ENCODE results near the gene PPRC1. TPM values are rescaled to one million over a fixed set of nuclear protein-coding genes. Genes with fewer than 3 reads are reported as not detected.
A peak's percentile ranks its signal among the peaks of the same experiment; 100 is the strongest.

Gene PPRC1
- total RNA-seq, 2 donors from 2014 or later = 11.2 to 29.5 TPM

GRCh38 chr10:102117391-102118159, 15.3 kb upstream of the PPRC1 start:
- peak; percentile 85 for DNase-seq
- intact Hi-C loops (cut with DNase I) = loop anchor here in 1 of 2 donors (5.0 kb wide), 1 partner anchor 45 kb away; no protein-coding TSS in a partner anchor
- peak; percentile 5 to 29 for ATAC-seq

- ATAC-seq (no peak), DNase-seq (no peak)
- intact Hi-C loops (cut with DNase I) = loop anchor here in 1 of 2 donors (5.0 kb wide), 1 partner anchor 47 kb away; no protein-coding TSS in a partner anchor
These were observed 14.0 kb upstream of the PPRC1 start for GRCh38 chr10:102118867-102119266.

GRCh38 chr10:102119417-102120141, 13.3 kb upstream of the PPRC1 start:
- DNase-seq (peak; percentile 78), ATAC-seq (peak; percentile 8 to 17)
- intact Hi-C loops (cut with DNase I) = loop anchor here in 1 of 2 donors (5.0 kb wide), 1 partner anchor 47 kb away; no protein-coding TSS in a partner anchor

- ATAC-seq (peak; percentile 72 to 75), DNase-seq (peak; percentile 84)
- intact Hi-C loops (cut with DNase I) = no loop called here
These were observed 12.5 kb upstream of the PPRC1 start, which contains the start of gene LDB1 for GRCh38 chr10:102120142-102120990. LDB1 (minus strand) TSS chr10:102120368; CDS start chr10:102120110, 258 bp downstream.

- DNase-seq = peak; percentile 51
These were observed 11.7 kb upstream of the PPRC1 start for GRCh38 chr10:102120991-102121738.

GRCh38 chr10:102121739-102122372, 11.0 kb upstream of the PPRC1 start:
- intact Hi-C loops (cut with DNase I) = no loop called here
- DNase-seq (no peak), ATAC-seq (no peak)

More at GRCh38 chr10:102120991-102121738, 11.7 kb upstream of the PPRC1 start:
- peak; percentile 42 to 50 for ATAC-seq
- intact Hi-C loops (cut with DNase I) = no loop called here

- intact Hi-C loops (cut with DNase I) = no loop called here
These were observed 10.4 kb upstream of the PPRC1 start for GRCh38 chr10:102122450-102122849.

GRCh38 chr10:102123223-102123622, 9.6 kb upstream of the PPRC1 start:
- no peak for ATAC-seq
- DNase-seq = no peak
- intact Hi-C loops (cut with DNase I) = no loop called here

More at GRCh38 chr10:102122450-102122849, 10.4 kb upstream of the PPRC1 start:
- no peak for DNase-seq
- no peak for ATAC-seq

- no peak for DNase-seq
- ATAC-seq = no peak
- intact Hi-C loops (cut with DNase I) = no loop called here
These were observed 1.3 kb upstream of the PPRC1 start for GRCh38 chr10:102131286-102132170.

GRCh38 chr10:102132193-102132562, 662 bp upstream of the PPRC1 start:
- ATAC-seq (no peak), DNase-seq (no peak)
- intact Hi-C loops (cut with DNase I) = no loop called here

- intact Hi-C loops (cut with DNase I) = no loop called here
- ATAC-seq (peak; percentile 58 to 63), DNase-seq (peak; percentile 87)
These were observed 744 bp downstream of the PPRC1 start for GRCh38 chr10:102133373-102134195.

- no peak for DNase-seq
- intact Hi-C loops (cut with DNase I) = no loop called here
- no peak for ATAC-seq
These were observed 1.6 kb downstream of the PPRC1 start for GRCh38 chr10:102134416-102134815.

- DNase-seq (no peak), ATAC-seq (no peak)
- intact Hi-C loops (cut with DNase I) = no loop called here
These were observed 3.2 kb downstream of the PPRC1 start for GRCh38 chr10:102135956-102136526.

GRCh38 chr10:102139281-102140110, 6.7 kb downstream of the PPRC1 start:
- intact Hi-C loops (cut with DNase I) = no loop called here
- ATAC-seq (no peak), DNase-seq (no peak)

GRCh38 chr10:102140218-102140617, 7.4 kb downstream of the PPRC1 start:
- intact Hi-C loops (cut with DNase I) = no loop called here
- DNase-seq (no peak), ATAC-seq (no peak)

Measured in left cardiac atrium (tissue), 4 donors.